Neural progenitor cell (in vitro differentiated cells): ENCODE measurements around the gene COMP. TPM values are rescaled to one million over a fixed set of nuclear protein-coding genes. Genes with fewer than 3 reads are reported as not detected.

Experiments
- DNase-seq: peaks from one replicate; pipeline ENCODE4 v3.0.0-alpha.2; 2016; ENCODE audit warnings: low spot score
- H2AFZ ChIP-seq: fragments of 200-600 bp; sonication (generic); replicated peaks from 2 replicates; pipeline ENCODE4 v1.6.1; 2016; ENCODE audit warnings: antibody characterized with exemption
- H3F3A ChIP-seq: fragments of 200-600 bp; sonication (generic); 2 replicates; pipeline ENCODE4 v1.6.1; 2016; ENCODE audit warnings: antibody characterized with exemption, low read depth
- H3K27ac ChIP-seq: fragments of 200-600 bp; sonication (generic); 2 replicates; pipeline ENCODE4 v1.5.1; 2016; ENCODE audit warnings: mild to moderate bottlenecking
- H3K27me3 ChIP-seq: fragments of 200-600 bp; sonication (generic); 2 replicates; pipeline ENCODE4 v1.6.1; 2016; ENCODE audit warnings: mild to moderate bottlenecking, moderate library complexity
- H3K36me3 ChIP-seq: fragments of 200-600 bp; sonication (generic); 2 replicates; pipeline ENCODE4 v1.5.1; 2016
- H3K4me1 ChIP-seq: fragments of 200-600 bp; sonication (generic); 2 replicates; pipeline ENCODE4 v1.6.1; 2016; ENCODE audit warnings: mixed run types
- H3K4me2 ChIP-seq: fragments of 200-600 bp; sonication (generic); 2 replicates; pipeline ENCODE4 v1.6.1; 2016
- H3K4me3 ChIP-seq: fragments of 200-600 bp; sonication (generic); 2 replicates; pipeline ENCODE4 v1.5.1; 2016
- H3K79me2 ChIP-seq: fragments of 200-600 bp; sonication (generic); 2 replicates; pipeline ENCODE4 v1.6.1; 2016; ENCODE audit warnings: low read depth
- H3K9ac ChIP-seq: fragments of 200-600 bp; sonication (generic); 2 replicates; pipeline ENCODE4 v1.6.1; 2016
- H3K9me3 ChIP-seq: fragments of 200-600 bp; sonication (generic); 2 replicates; pipeline ENCODE4 v1.5.1; 2016; ENCODE audit warnings: low read depth
- H4K20me1 ChIP-seq: fragments of 200-600 bp; sonication (generic); 2 replicates; pipeline ENCODE4 v1.6.1; 2016; ENCODE audit warnings: low read depth
- H3K27ac Mint-ChIP-seq: 3 replicates; pipeline ENCODE4 v1.8.0; 2021; ENCODE audit warnings: mixed read lengths
- H3K27me3 Mint-ChIP-seq: 2 replicates; pipeline ENCODE4 v1.8.0; 2022; ENCODE audit warnings: low read depth, mild to moderate bottlenecking, inconsistent platforms, moderate library complexity, mixed read lengths; ENCODE audit not compliant: insufficient read depth
- H3K36me3 Mint-ChIP-seq: 3 replicates; pipeline ENCODE4 v1.8.0; 2021; ENCODE audit warnings: mixed read lengths
- H3K4me1 Mint-ChIP-seq: 3 replicates; pipeline ENCODE4 v1.8.0; 2021; ENCODE audit warnings: mixed read lengths
- H3K4me3 Mint-ChIP-seq: 3 replicates; pipeline ENCODE4 v1.8.0; 2021; ENCODE audit warnings: mild to moderate bottlenecking, moderate library complexity, mixed read lengths
- H3K9me3 Mint-ChIP-seq: 3 replicates; pipeline ENCODE4 v1.8.0; 2020; ENCODE audit warnings: mixed read lengths
- CTCF ChIP-seq: fragments of 200-600 bp; sonication (generic); IDR thresholded peaks from 2 replicates; pipeline ENCODE4 v1.5.1; 2017; ENCODE audit warnings: antibody characterized with exemption, mild to moderate bottlenecking
- EZH2 ChIP-seq: fragments of 200-600 bp; sonication (generic); IDR thresholded peaks from 2 replicates; pipeline ENCODE4 v1.6.1; 2017; ENCODE audit warnings: antibody characterized with exemption, mild to moderate bottlenecking, moderate library complexity
- EZH2phosphoT487 ChIP-seq: fragments of 200-600 bp; sonication (generic); IDR thresholded peaks from 2 replicates; pipeline ENCODE4 v1.6.1; 2017; ENCODE audit warnings: antibody characterized with exemption
- total RNA-seq: library from RNA; depleted of rRNA; stranded (reverse); fragments of >200 nt; gene quantifications from 2 replicates; pipeline ENCODE4 v1.2.3, GENCODE V29; 2015; ENCODE audit warnings: low replicate concordance

Gene COMP
- total RNA-seq, 1 donor from 2014 or later, result not detected

GRCh38 chr19:18793144-18794028 is 2.3 kb upstream of the COMP start:
- Histone ChIP-seq H3K4me2 (no peak overlapping the region), H3K4me1 (peaks cover 7% of the 10 kb centered on the region), H3K36me3 (no peaks in the 10 kb centered on the region), H3K9ac (no peak overlapping the region), H4K20me1 (peaks cover 37% of the 10 kb centered on the region), H3K9me3 (no peaks in the 10 kb centered on the region), H3F3A (peaks cover 9% of the 10 kb centered on the region), H3K27me3 (peaks cover 100% of the 10 kb centered on the region), H3K27ac (no peak overlapping the region), H3K4me3 (no peak overlapping the region), H3K79me2 (no peaks in the 10 kb centered on the region), H2AFZ (no peak overlapping the region)
- H3K36me3 Mint-ChIP-seq, result peaks cover 2% of the 10 kb centered on the region
- H3K4me3 Mint-ChIP-seq, result peak overlapping the region; percentile 30
- peaks cover 64% of the 10 kb centered on the region for H3K27me3 Mint-ChIP-seq
- TF ChIP-seq CTCF, result no peak
- no peak for TF ChIP-seq EZH2
- TF ChIP-seq EZH2phosphoT487, result no peak
- DNase-seq, result no peak
- H3K4me1 Mint-ChIP-seq, result peaks cover 13% of the 10 kb centered on the region
- peak overlapping the region; percentile 18 for H3K27ac Mint-ChIP-seq
- H3K9me3 Mint-ChIP-seq, result peaks cover 2% of the 10 kb centered on the region

DNA sequence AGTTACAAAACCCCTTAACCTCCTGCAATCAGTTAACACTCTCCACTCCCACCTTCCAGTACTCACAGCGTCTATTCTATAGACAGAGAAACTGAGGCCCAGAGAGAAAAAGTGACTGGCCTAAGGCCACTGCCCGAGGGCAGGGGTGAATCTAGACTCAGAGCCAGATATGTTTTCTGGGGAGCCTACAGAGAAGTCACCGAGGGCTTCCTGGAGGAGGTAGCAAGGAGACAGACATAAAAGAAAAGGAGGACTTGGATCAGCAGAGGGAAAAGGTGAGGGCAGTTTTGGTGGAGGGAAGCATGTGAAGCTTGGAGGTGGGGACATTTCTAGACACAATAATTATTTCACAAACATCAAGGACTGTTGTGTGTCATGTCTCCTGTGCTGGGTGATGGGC is 1.6 kb upstream of the COMP start:
- Histone ChIP-seq H3K27ac (no peak overlapping the region), H3K9ac (no peak overlapping the region), H2AFZ (no peak overlapping the region), H3K4me2 (no peak overlapping the region), H3K27me3 (peaks cover 100% of the 10 kb centered on the region), H4K20me1 (peaks cover 45% of the 10 kb centered on the region), H3K79me2 (no peaks in the 10 kb centered on the region), H3K9me3 (no peaks in the 10 kb centered on the region), H3K4me3 (no peak overlapping the region), H3K4me1 (peaks cover 7% of the 10 kb centered on the region), H3F3A (peaks cover 9% of the 10 kb centered on the region), H3K36me3 (no peaks in the 10 kb centered on the region)
- Mint-ChIP-seq H3K4me1 (peaks cover 13% of the 10 kb centered on the region), H3K4me3 (peak overlapping the region; percentile 30), H3K27ac (peak overlapping the region; percentile 18), H3K9me3 (peaks cover 3% of the 10 kb centered on the region), H3K27me3 (peaks cover 71% of the 10 kb centered on the region), H3K36me3 (peaks cover 2% of the 10 kb centered on the region)
- DNase-seq, result no peak
- TF ChIP-seq EZH2phosphoT487 (no peak), CTCF (no peak), EZH2 (no peak)

GRCh38 chr19:18791315-18791678 is 192 bp upstream of the COMP start:
- Histone ChIP-seq H3K4me2 (peak overlapping the region; percentile 61), H2AFZ (no peak overlapping the region)
- peaks cover 16% of the 10 kb centered on the region for H3K4me1 Mint-ChIP-seq

More at GRCh38 chr19:18791315-18791678, 192 bp upstream of the COMP start:
- Mint-ChIP-seq H3K27me3 (peaks cover 79% of the 10 kb centered on the region), H3K9me3 (peaks cover 6% of the 10 kb centered on the region), H3K27ac (no peak overlapping the region), H3K36me3 (peaks cover 5% of the 10 kb centered on the region), H3K4me3 (no peak overlapping the region)
- TF ChIP-seq EZH2phosphoT487 (no peak), EZH2 (peak; percentile 13), CTCF (no peak)
- Histone ChIP-seq H3K27me3 (peaks cover 100% of the 10 kb centered on the region), H3K4me3 (no peak overlapping the region), H3K27ac (no peak overlapping the region), H3K79me2 (no peaks in the 10 kb centered on the region), H3F3A (peaks cover 15% of the 10 kb centered on the region), H3K4me1 (peaks cover 7% of the 10 kb centered on the region), H3K9ac (no peak overlapping the region), H3K36me3 (no peaks in the 10 kb centered on the region), H3K9me3 (no peaks in the 10 kb centered on the region), H4K20me1 (peaks cover 57% of the 10 kb centered on the region)
- no peak for DNase-seq
